ENCODE data around the gene RPUSD1.
"Not testable (repeated sequence)": the region's sequence is repeated elsewhere in the genome, so short reads cannot be mapped to it uniquely, and the experiment has no call there.

Gene RPUSD1

GRCh38 chr16:778909-779527 is 9.2 kb downstream of the RPUSD1 start:
- H3K4me3 ChIP-seq (ENCODE audit: low read depth, low read length): no peak overlapping the region
- no peak for TF ChIP-seq CTCF (IDR thresholded peaks at IDR 0.05; ENCODE audit: control insufficient read depth, extremely low read depth, insufficient read depth)
- DNase-seq (ENCODE audit: low read depth): no peak

- TF ChIP-seq CTCF (IDR thresholded peaks at IDR 0.05; ENCODE audit: control insufficient read depth, extremely low read depth, insufficient read depth): no peak
- no peak overlapping the region for H3K4me3 ChIP-seq (ENCODE audit: low read depth, low read length)
- no peak for DNase-seq (ENCODE audit: low read depth)
Observed at GRCh38 chr16:778447-778846, 9.7 kb downstream of the RPUSD1 start.

- DNase-seq (ENCODE audit: low read depth): no peak
- TF ChIP-seq CTCF (IDR thresholded peaks at IDR 0.05; ENCODE audit: control insufficient read depth, extremely low read depth, insufficient read depth): no peak
Observed at GRCh38 chr16:777826-778225, 10.4 kb downstream of the RPUSD1 start.

GRCh38 chr16:776824-777223 is 11.4 kb downstream of the RPUSD1 start:
- no peak for TF ChIP-seq CTCF (IDR thresholded peaks at IDR 0.05; ENCODE audit: control insufficient read depth, extremely low read depth, insufficient read depth)
- DNase-seq (ENCODE audit: low read depth): peak; percentile 51
- H3K4me3 ChIP-seq (ENCODE audit: low read depth, low read length): no peak overlapping the region

More at GRCh38 chr16:777826-778225, 10.4 kb downstream of the RPUSD1 start:
- no peak overlapping the region for H3K4me3 ChIP-seq (ENCODE audit: low read depth, low read length)

- not testable (repeated sequence) for DNase-seq (ENCODE audit: low read depth); H3K4me3 ChIP-seq (ENCODE audit: low read depth, low read length)
Observed at GRCh38 chr16:776298-776697, 11.9 kb downstream of the RPUSD1 start.

GRCh38 chr16:775236-775796 is 12.9 kb downstream of the RPUSD1 start:
- DNase-seq (ENCODE audit: low read depth): no peak
- no peak overlapping the region for H3K4me3 ChIP-seq (ENCODE audit: low read depth, low read length)
- TF ChIP-seq CTCF (IDR thresholded peaks at IDR 0.05; ENCODE audit: control insufficient read depth, extremely low read depth, insufficient read depth): no peak

- H3K4me3 ChIP-seq (ENCODE audit: low read depth, low read length): no peak overlapping the region
- no peak for TF ChIP-seq CTCF (IDR thresholded peaks at IDR 0.05; ENCODE audit: control insufficient read depth, extremely low read depth, insufficient read depth)
- no peak for DNase-seq (ENCODE audit: low read depth)
Observed at GRCh38 chr16:774086-775001, 13.8 kb downstream of the RPUSD1 start.
